NCI-H2171 treated with DMSO at 0.1 percent for 48 hours (cell line): Measurements from ENCODE around the gene MEGF8.

Experiments
- DNase-seq: peaks from one replicate; lab custom pipeline; 2025; lab: John Stamatoyannopoulos, UW

MEGF8 gene

DNA sequence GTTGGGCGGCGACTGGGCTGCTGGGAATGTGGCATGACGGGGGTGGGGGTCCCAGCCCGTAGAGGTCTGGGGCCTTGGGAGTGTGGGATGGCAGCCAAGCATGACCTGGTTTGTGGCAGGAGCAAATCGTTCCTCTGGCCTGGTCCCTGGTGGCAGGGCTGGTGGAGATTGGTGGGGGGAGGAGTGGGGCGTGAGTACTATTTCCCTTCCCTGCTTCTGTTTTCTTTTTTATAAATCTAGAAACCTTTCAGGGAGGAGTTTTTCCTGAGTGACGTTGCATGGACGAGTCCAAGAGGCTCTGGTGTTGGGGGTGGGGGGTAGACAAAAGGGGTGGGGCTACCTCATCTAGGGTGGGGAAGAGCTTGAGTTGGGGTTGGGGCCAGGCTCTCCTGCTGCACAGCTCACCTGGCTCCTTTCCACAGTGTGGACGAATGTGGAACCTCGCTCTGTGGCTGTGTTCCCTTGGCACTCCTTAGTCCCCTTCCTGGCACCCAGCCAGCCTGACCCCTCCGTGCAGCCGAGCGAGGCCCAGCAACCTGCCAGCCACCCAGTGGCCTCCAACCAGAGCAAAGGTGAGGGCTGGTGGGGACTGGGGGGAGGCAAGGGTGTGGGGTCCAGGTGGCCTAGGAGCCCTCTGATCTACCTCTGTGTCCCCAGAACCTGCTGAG lies 39.0 kb upstream of the MEGF8 start:
- no peak for DNase-seq

DNA sequence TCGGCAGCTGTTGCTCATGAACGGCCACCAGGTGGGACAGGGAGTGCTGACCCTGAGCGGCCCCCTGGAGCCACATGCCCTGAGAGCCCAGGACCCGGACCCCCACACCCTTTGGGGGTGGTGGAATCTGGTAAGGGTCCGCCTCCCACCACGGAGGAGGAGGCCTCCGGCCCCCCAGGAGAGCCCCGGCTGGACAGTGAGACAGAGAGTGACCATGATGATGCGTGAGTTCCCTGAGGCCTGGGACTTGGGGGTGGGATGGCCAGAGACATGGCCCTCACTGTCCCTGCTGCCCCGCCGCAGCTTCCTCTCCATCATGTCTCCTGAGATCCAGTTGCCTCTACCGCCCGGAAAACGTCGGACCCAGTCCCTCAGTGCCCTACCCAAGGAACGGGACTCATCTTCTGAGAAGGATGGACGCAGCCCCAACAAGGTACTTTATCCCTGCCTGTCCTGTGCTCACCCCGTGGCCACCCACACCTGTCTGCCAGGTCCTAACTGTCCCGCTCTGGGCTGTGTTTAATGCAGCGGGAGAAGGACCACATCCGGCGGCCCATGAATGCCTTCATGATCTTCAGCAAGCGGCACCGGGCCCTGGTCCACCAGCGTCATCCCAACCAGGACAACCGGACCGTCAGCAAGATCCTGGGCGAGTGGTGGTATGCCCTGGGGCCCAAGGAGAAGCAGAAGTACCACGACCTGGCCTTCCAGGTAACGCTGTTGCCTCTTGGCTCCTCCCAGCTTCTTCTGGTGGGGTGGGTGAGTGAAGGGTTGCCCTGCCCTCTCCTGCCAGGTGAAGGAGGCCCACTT lies 38.2 kb upstream of the MEGF8 start:
- DNase-seq: no peak

DNA sequence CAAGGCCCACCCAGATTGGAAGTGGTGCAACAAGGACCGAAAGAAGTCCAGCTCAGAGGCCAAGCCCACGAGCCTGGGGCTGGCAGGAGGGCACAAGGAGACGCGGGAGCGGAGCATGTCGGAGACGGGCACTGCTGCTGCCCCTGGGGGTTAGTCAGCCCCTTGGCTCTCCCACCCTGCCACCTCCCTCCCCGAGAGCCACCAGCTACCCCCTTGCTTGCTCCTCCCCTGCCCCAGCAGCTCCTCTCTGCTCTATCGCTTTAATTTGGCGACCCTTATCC lies 37.7 kb upstream of the MEGF8 start:
- no peak for DNase-seq

DNA sequence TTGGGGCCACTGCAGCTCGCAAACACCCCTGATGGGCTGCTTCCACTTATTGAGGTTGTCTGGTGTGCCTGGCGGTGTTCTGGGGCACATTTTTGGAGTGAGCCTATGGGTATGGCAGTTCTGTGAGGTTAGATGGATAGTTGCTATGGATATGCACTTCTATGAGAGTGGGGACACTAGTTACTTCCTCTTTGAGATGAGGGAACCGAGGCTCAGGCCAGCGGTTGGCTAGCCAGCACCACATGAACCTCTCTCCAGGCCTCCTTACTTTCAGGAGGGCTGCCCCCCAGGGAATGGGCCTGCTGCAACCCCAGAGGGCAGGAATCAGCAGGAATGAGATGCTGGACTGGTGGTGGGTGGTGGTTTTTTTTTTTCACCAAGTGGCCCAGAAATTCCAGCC lies 37.0 kb upstream of the MEGF8 start:
- no peak for DNase-seq

DNA sequence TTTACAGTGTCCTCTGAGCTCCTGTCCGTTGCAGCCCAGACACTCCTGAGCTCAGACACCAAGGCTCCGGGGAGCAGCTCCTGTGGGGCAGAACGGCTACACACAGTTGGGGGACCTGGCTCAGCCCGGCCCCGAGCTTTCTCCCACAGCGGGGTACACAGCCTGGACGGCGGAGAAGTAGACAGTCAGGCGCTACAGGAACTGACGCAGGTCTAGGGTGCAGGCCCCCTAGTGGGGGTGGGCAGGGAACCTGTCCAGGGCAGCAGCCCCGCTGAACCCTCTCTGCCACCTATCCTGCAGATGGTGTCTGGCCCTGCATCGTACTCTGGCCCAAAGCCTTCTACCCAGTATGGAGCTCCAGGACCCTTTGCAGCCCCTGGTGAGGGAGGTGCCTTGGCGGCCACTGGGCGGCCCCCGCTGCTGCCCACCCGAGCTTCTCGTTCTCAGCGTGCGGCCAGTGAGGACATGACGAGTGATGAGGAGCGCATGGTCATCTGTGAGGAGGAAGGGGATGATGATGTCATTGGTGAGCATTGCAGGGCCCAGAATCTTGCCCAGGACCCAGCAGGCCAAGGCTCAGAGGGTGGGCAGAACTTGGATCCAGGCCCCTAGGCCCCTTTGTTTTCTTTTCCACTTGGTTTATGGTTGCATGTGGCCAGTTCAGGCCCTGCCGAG lies 36.4 kb upstream of the MEGF8 start:
- DNase-seq: no peak

DNA sequence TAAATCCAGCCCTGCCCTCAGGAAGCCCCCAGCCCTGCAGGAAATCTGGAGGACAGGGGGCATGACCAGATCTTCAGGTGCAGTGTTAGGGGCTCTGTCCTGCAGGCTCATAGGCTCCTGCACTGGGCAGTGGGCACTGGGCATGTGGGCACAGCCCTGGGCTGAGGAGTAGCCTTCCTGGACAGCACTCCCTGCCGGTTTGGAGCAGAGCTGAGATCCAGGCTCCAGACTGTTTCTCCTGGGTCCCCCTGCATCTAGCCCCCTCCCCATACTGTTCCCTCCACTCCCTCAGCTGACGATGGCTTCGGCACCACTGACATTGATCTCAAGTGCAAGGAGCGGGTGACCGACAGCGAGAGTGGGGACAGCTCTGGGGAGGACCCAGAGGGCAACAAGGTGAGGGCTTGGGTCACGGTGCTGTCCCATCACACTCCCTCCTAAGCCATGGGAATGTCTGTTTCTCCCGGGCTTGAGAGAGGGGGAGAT lies 35.8 kb upstream of the MEGF8 start:
- no peak for DNase-seq

DNA sequence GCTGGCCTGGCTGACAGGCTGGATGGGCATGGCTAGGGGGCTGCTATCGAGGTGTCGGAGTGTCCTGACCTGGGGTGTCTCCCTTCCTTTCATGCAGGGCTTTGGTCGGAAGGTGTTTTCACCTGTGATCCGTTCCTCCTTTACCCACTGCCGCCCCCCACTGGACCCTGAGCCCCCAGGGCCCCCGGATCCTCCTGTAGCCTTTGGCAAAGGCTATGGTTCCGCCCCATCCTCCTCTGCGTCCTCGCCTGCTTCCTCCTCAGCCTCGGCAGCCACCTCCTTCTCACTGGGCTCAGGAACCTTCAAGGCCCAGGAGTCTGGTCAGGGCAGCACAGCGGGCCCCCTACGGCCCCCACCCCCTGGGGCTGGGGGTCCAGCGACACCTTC lies 35.3 kb upstream of the MEGF8 start:
- DNase-seq: no peak

DNA sequence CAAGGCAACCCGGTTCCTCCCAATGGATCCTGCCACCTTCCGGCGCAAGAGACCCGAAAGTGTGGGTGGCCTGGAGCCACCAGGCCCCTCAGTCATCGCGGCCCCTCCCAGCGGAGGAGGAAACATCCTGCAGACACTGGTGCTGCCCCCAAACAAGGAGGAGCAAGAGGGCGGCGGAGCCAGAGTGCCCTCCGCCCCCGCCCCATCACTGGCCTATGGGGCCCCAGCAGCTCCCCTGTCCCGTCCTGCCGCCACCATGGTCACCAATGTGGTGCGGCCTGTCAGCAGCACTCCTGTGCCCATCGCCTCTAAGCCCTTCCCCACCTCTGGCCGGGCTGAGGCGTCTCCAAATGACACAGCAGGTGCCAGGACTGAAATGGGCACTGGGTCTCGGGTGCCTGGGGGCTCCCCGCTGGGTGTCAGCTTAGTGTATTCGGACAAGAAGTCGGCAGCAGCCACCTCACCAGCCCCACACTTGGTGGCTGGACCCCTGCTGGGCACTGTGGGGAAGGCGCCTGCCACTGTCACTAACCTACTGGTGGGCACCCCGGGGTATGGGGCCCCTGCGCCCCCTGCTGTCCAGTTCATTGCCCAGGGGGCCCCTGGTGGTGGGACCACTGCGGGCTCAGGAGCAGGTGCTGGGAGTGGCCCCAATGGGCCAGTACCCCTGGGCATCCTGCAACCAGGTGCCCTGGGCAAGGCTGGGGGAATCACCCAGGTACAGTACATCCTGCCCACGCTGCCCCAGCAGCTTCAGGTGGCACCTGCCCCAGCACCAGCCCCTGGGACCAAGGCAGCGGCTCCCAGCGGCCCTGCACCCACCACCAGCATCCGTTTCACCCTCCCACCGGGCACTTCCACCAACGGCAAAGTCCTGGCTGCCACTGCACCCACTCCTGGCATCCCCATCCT lies 34.7 kb upstream of the MEGF8 start:
- DNase-seq: no peak

DNA sequence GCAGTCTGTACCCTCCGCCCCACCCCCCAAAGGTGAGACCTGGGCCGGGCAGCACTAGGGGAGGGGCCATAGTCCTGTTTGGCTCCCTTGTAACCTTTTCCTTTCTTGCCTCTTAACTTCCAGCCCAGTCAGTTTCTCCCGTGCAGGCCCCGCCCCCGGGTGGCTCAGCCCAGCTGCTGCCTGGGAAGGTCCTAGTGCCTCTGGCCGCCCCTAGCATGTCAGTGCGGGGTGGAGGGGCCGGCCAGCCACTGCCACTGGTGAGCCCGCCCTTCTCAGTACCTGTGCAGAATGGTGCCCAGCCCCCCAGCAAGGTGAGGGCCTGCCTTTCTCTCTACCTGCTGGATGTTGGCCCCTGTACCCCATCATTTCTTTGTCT lies 34.0 kb upstream of the MEGF8 start:
- no peak for DNase-seq

DNA sequence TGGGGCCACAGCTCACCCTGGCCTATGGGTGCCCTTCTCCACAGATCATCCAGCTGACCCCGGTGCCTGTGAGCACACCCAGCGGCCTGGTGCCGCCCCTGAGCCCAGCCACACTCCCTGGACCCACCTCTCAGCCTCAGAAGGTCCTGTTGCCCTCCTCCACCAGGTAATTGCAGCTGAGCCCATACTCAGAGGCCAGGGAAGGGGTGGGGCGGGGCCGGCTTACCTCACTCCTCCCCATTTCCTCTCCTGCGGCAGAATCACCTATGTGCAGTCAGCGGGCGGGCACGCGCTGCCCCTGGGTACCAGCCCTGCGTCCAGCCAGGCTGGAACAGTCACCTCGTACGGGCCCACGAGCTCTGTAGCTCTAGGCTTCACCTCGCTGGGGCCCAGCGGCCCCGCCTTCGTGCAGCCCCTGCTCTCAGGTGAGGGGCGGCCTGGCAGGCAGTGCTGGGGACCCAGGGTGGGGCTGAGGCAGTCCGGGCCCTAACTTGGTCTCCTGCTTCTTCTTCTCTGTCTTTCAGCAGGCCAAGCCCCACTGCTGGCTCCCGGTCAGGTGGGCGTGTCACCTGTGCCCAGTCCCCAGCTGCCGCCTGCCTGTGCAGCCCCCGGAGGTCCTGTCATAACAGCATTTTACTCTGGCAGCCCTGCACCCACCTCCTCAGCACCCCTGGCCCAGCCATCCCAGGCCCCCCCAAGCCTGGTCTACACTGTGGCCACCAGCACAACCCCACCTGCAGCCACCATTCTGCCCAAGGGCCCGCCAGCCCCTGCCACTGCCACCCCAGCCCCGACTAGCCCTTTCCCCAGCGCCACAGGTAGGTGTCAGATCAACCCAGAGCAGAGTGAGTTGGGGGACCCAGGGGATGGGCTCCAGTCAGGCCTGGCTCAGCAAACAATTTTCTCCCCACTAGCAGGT lies 33.1 kb upstream of the MEGF8 start:
- DNase-seq: no peak

DNA sequence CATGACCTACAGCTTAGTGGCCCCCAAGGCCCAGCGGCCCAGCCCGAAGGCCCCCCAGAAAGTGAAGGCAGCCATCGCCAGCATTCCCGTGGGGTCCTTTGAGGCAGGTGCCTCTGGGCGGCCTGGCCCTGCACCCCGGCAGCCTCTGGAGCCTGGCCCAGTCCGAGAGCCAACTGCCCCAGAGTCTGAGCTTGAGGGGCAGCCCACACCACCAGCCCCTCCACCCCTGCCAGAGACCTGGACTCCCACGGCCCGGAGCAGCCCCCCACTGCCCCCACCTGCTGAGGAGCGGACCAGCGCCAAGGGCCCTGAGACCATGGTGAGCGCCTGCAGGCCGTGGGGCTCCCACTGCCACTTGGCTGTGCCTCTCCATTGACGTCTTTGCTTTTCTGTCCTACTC lies 32.5 kb upstream of the MEGF8 start:
- no peak for DNase-seq

DNA sequence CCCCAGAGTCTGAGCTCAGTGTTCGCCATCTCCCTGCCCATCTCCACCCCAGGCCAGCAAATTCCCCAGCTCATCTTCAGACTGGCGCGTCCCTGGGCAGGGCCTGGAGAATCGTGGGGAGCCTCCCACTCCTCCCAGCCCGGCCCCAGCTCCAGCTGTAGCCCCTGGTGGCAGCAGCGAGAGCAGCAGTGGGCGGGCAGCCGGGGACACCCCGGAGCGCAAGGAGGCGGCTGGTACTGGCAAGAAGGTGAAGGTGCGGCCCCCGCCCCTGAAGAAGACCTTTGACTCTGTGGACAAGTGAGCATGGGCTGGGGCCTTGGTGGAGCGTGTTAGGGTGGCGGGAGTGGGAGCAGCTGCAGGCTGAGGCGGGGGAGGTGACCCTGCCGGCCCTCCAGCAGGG lies 31.9 kb upstream of the MEGF8 start:
- no peak for DNase-seq

DNA sequence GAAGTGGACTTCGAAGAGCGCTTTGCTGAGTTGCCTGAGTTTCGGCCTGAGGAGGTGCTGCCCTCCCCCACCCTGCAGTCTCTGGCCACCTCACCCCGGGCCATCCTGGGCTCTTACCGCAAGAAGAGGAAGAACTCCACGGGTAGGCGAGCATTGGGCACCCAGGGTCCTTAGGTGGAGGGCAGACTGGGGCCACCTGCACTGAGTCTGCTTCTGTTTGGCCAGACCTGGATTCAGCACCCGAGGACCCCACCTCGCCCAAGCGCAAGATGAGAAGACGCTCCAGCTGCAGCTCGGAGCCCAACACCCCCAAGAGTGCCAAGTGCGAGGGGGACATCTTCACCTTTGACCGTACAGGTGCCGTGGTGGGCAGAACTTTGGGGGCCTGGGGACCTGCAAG lies 31.5 kb upstream of the MEGF8 start:
- DNase-seq: no peak

DNA sequence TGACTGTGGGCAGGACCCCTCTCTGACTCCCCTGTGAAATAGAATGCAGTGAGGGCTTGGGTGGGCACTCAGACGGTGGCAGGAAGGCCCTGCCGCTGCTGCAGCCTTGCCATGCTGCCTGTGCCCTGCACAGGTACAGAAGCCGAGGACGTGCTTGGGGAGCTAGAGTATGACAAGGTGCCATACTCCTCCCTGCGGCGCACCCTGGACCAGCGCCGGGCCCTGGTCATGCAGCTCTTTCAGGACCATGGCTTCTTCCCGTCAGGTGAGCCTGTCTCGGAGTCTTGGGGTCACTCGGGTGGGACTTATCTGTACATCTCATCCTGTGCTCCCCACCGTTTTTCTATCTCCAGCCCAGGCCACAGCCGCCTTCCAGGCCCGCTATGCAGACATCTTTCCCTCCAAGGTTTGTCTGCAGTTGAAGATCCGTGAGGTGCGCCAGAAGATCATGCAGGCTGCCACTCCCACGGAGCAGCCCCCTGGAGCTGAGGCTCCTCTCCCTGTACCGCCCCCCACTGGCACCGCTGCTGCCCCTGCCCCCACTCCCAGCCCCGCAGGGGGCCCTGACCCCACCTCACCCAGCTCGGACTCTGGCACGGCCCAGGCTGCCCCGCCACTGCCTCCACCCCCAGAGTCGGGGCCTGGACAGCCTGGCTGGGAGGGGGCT lies 30.8 kb upstream of the MEGF8 start:
- no peak for DNase-seq

DNA sequence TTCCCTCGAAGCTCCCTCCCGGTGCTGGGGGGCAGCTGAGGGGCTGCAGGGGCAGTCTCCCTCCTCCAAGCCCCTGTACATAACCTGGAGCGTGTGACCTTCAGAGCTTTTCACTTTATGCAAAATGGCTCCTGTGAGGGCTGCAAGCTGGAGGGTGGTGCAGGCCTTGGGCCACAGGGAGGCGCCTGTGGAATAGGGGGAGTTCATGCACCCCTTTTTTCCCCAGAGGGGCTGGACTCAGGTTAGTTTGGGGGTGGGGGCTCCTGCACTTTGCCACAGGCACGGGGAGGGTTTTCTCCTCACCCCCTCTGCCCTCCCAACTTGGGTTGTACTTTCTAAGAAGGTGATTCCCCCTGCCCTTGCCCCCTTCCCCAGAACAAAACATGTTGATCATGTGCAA lies 30.1 kb upstream of the MEGF8 start:
- DNase-seq: no peak

DNA sequence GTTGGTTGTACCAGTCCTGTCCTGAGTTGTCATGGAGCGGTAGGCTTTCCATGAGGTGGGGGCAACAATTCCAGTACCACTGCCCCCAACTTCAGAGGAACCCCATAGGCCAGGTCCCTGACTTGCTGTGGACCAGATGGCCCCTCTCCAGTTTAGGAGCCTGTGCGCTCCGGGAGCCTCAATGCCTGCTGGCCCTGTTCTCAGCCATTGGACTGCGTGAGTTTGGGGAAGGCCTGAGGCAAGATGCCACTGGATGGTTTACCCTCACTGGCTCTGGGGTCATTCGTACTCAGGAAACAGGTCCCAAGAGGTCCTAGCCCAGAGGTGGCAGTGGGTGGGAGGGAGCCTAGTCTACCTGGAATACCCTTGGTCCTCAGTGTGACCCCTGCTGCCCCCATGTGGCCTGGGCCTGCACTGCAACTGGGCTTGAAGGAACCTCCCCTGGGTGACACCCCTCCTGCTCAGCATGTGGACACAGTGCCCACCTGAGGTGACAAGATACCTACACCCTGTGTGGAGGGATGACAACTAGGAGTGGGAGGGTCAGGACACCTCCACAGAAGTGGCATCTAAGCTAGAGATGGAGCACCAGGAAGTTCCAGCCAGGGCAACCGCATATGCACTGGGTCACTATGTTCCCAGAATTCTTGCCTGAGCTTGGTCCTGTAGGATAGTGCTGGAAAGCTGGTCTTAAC lies 29.5 kb upstream of the MEGF8 start:
- peak; percentile 73 for DNase-seq

DNA sequence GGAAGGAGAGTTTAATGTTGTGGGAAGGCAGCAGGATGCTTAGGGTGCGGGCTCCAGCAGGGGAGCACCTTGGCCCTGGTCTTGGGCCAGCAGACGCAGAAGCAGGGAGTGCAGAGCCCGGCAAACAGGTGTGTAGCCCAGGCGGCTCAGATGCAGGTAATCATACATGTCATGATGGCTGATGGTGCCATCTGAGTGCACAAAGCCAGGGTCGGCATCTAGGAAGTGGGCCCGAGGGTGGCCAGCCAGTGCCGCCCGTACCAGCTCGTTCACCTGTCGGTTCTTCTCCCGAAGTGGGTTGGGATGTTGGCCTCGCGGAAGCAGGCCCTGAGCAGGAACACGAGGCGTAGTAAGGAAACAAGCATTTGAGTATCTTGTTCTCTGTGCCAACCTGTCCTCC lies 28.4 kb upstream of the MEGF8 start:
- DNase-seq: no peak

DNA sequence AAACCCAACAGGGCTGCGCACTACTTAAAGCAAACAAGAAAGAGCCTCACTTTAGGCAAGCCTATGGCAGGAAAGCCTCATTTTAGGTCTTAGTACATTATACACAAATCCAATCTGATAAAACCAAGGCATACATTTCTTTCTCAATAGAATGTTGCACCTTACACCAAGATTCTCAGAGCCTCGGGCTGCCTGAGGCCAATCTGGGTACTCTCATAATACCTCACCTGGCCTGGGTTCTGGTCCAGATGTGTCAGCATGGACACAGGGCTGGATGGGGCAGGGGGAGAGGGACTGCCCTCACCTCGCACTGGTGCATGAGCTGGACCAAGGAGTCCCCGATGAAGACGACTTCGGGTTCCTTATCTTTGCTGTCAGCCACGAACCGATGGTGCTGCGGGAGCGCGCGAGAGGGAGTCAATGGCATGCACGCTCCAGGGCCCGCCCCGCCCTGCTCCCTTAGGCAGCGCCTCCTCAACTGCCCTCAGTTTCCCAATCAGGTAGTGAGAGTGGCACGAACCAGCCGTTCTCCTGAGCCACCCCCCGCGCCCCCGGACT lies 23.7 kb upstream of the MEGF8 start, which contains the start of gene PRR19:
Gene PRR19, plus strand, starts transcription at position 487 of the 558 bp plus-strand sequence. CDS start 7,453 bp downstream, outside the sequence.
- peak; percentile 51 for DNase-seq

DNA sequence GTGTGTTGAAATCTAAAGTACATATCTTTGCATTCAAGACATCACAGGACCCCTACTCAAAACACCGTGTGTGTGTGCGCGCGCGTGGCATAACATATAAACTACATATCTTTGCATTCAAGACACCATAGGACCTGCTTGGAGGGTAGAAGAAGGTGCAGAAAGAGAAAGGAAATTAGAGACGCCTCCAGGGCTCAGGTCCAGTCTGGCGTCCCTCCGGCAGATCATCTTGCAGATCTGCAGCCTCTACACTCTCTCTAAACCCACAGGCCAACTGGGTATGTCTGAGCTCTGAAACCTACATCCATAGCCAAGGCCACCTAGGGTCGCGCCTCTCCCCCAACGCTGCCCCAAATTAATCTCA lies 22.4 kb upstream of the MEGF8 start:
- no peak for DNase-seq

DNA sequence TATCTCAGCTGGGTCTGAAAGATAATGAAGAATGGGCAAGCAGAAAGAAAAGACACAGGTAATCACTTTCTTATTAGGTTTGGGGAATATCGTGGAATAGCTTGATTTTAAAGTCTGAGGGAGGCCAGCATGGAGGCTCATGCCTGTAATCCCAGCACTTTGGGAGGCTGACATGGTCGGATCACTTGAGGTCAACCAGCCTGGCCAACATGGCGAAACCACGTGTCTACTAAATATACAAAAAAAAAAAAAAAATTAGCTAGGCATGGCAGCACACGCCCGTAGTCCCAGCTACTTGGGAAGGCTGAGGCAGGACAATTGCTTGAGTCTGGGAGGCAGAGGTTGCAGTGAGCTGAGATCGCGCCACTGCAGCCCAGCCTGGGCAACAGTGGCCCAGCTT lies 21.6 kb upstream of the MEGF8 start:
- DNase-seq: no peak
